Peyer's patch (tissue), 4 donors: ENCODE data around the gene INF2. TPM values are rescaled to one million over a fixed set of nuclear protein-coding genes. Genes with fewer than 3 reads are reported as not detected.

Source experiments
- DNase-seq, 3 donors: peaks; one replicate each; pipeline ENCODE4 v3.0.0-alpha.2; 2017 to 2019
- H3K27ac ChIP-seq, 4 donors: fragments of 200-600 bp; sonication (generic); one replicate each; pipeline ENCODE4 v1.5.1; 2016 to 2019
- H3K27me3 ChIP-seq, 2 donors: fragments of 200-600 bp; sonication (generic); one replicate each; pipeline ENCODE4 v1.5.1; 2019
- H3K36me3 ChIP-seq, 3 donors: fragments of 200-600 bp; sonication (generic); one replicate each; pipeline ENCODE4 v1.5.1; 2016 to 2019
- H3K4me1 ChIP-seq, 4 donors: fragments of 200-600 bp; sonication (generic); one replicate each; pipeline ENCODE4 v1.5.1; 2016 to 2019
- H3K4me3 ChIP-seq, 4 donors: fragments of 200-600 bp; sonication (generic); 1 replicate in 3 of 4; 2 replicates in 1 of 4; pipeline ENCODE4 v1.5.1; 2016 to 2019; ENCODE audit warnings: mild to moderate bottlenecking in 1 of 4
- H3K9me3 ChIP-seq, 4 donors: fragments of 200-600 bp; sonication (generic); one replicate each; pipeline ENCODE4 v1.5.1; 2016 to 2019; ENCODE audit warnings: mild to moderate bottlenecking in 1 of 4
- CTCF ChIP-seq, 6 experiments: fragments of 450-650 bp in 4 of 6; fragments of 200-600 bp in 2 of 6; sonication (generic) in 1 of 6; IDR thresholded peaks; one replicate each; pipeline ENCODE4 v1.5.1; 2017 to 2019; ENCODE audit warnings: antibody characterized with exemption in 6 of 6, mild to moderate bottlenecking in 3 of 6, moderate library complexity in 1 of 6
- POLR2A ChIP-seq, 2 donors: fragments of 450-650 bp; IDR thresholded peaks; one replicate each; pipeline ENCODE4 v1.5.1; 2017; ENCODE audit warnings: antibody characterized with exemption in 2 of 2, mild to moderate bottlenecking in 2 of 2, moderate library complexity in 2 of 2
- total RNA-seq, 4 donors: library from RNA; depleted of rRNA; stranded (reverse); fragments of >200 nt; gene quantifications; one replicate each; pipeline ENCODE4 v1.1.0, GENCODE V29; 2016

The INF2 gene
- total RNA-seq, 4 donors from 2014 or later: 137 to 287 (median 203) TPM

GRCh38 chr14:104766863-104767633 lies 77.6 kb downstream of the INF2 start:
- no peak for DNase-seq
- no peak for TF ChIP-seq POLR2A (IDR thresholded peaks at IDR 0.05)
- TF ChIP-seq CTCF (IDR thresholded peaks at IDR 0.05): no peak
- Histone ChIP-seq H3K9me3 (no peaks in the 10 kb centered on the region), H3K4me1 (peaks cover 0 to 10% (median 2%) of the 10 kb centered on the region in 4 donors), H3K4me3 (no peak overlapping the region), H3K27ac (no peak overlapping the region), H3K36me3 (peaks cover 0 to 22% (median 0%) of the 10 kb centered on the region in 3 donors), H3K27me3 (no peaks in the 10 kb centered on the region)

GRCh38 chr14:104767634-104767918 lies 78.2 kb downstream of the INF2 start:
- TF ChIP-seq POLR2A (IDR thresholded peaks at IDR 0.05): no peak
- no peak for TF ChIP-seq CTCF (IDR thresholded peaks at IDR 0.05)
- no peak for DNase-seq

GRCh38 chr14:104768437-104769323 lies 79.3 kb downstream of the INF2 start:
- H3K27me3 ChIP-seq: no peaks in the 10 kb centered on the region
- H3K4me1 ChIP-seq: peaks cover 0 to 10% (median 2%) of the 10 kb centered on the region in 4 donors
- H3K4me3 ChIP-seq: no peak overlapping the region
- H3K27ac ChIP-seq: peak overlapping the region in 2 of 4 donors; percentile 12 to 31
- TF ChIP-seq POLR2A (IDR thresholded peaks at IDR 0.05) (no peak), CTCF (IDR thresholded peaks at IDR 0.05) (peak; percentile 88 to 98 (median 91))
- H3K9me3 ChIP-seq: no peaks in the 10 kb centered on the region
- peak; percentile 89 to 96 (median 94) for DNase-seq
- peaks cover 0 to 37% (median 0%) of the 10 kb centered on the region in 3 donors for H3K36me3 ChIP-seq

More at GRCh38 chr14:104767634-104767918, 78.2 kb downstream of the INF2 start:
- peaks cover 0 to 26% (median 0%) of the 10 kb centered on the region in 3 donors for H3K36me3 ChIP-seq
- H3K4me1 ChIP-seq: peaks cover 0 to 10% (median 2%) of the 10 kb centered on the region in 4 donors
- no peak overlapping the region for H3K4me3 ChIP-seq
- H3K27me3 ChIP-seq: no peaks in the 10 kb centered on the region
- H3K27ac ChIP-seq: no peak overlapping the region
- no peaks in the 10 kb centered on the region for H3K9me3 ChIP-seq

GRCh38 chr14:104769324-104770071 lies 80.1 kb downstream of the INF2 start:
- no peak for DNase-seq

More at GRCh38 chr14:104769324-104770071, 80.1 kb downstream of the INF2 start:
- Histone ChIP-seq H3K4me3 (no peak overlapping the region), H3K36me3 (peaks cover 0 to 42% (median 0%) of the 10 kb centered on the region in 3 donors), H3K9me3 (no peaks in the 10 kb centered on the region), H3K27me3 (no peaks in the 10 kb centered on the region), H3K4me1 (peaks cover 0 to 10% (median 2%) of the 10 kb centered on the region in 4 donors), H3K27ac (no peak overlapping the region)
- TF ChIP-seq CTCF (IDR thresholded peaks at IDR 0.05) (no peak), POLR2A (IDR thresholded peaks at IDR 0.05) (no peak)
